Activated T-cell treated with anti-CD3 and anti-CD28 coated beads for 24 hours (primary cell): Measurements from ENCODE around the gene MTCH1.

ENCODE experiments used
- DNase-seq: peaks from one replicate; pipeline ENCODE4 v3.0.0-alpha.2; 2020; ENCODE audit warnings: low read depth

Gene MTCH1

DNA sequence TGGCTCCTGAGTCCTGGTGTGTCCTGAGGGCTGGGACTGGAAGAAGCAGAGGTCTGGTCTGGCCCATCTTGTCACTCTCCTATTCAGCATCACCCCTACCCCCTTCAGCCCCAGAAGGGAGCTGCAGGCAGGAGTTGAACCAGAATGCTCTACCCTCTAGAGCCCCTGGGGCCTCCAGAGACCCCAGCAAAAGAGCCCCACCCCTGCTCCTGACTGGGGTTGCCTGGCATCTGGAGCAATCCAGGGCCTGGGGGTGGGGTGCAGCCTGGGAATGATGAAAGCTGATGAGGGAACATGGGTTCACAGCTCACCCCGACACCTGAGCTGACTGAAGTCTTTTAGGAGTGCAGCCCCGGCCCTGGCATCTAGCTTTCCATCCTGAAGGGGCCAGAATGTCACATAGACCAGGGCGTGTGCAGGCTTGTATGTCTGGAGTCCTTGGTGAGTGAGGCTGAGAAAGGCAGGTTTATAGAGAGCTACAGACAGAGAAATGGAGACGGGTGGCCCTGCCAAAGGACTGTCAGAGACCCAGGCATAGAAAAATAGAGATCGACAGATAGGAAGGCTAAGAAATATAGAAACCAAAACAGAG, 31.7 kb upstream of the MTCH1 start:
- no peak for DNase-seq

DNA sequence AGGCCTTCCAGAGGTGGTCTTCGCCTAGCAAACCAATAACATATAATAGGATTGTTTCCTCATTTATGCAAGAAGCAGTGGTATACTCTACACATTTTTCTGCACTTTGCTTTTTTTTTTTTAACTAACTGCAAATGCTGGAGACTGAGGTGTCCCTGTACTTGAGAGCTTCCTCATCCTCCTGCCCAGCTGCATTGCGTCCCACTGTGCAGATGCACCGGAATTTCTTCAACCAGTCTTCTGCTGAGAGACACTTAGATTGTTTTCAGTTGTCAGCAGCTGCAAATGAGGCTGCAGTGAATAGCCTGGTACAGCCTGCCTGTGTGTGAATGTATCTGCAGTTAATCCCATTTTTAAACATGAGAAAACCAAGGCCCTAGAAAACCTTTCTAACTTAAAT, 31.0 kb upstream of the MTCH1 start:
- DNase-seq = no peak

DNA sequence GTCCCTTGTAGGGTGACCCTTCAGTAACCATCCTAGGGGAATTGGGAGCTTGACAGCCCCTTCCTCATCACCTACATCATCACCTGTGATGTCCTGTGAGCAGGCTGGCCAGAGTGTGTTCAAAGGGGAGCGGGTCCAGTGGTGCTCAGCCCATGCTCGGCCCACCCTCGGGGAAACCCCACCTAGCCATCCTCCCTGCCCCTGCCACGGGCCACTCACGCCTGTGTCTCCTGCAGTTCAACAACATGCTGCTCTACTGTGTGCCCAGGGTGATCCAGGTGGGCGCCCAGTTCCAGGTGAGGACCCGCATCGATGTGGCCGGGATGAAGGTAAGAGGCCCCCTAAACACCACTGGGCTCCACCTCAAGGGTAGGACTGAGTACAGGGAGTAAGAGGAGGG, 29.5 kb upstream of the MTCH1 start:
- no peak for DNase-seq

DNA sequence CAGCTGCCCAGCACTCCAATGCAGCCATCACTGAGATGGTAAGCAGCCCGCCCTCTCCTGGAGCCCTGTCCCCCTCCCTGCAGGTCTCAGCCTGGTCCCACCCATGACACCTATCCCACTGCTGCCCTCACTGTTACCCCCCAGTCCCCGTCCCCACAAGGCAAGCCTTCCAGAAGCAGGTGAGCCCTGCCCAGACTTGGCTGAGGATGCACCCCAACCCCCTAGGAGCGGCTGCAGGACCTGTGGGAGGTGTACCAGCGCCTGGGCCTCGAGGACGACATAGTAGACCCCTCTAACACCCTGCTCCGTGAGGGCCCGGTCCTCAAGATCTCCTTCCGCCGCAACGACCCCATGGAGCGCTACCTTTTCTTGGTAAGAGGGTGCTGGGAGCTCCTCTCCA, 28.7 kb upstream of the MTCH1 start:
- no peak for DNase-seq

DNA sequence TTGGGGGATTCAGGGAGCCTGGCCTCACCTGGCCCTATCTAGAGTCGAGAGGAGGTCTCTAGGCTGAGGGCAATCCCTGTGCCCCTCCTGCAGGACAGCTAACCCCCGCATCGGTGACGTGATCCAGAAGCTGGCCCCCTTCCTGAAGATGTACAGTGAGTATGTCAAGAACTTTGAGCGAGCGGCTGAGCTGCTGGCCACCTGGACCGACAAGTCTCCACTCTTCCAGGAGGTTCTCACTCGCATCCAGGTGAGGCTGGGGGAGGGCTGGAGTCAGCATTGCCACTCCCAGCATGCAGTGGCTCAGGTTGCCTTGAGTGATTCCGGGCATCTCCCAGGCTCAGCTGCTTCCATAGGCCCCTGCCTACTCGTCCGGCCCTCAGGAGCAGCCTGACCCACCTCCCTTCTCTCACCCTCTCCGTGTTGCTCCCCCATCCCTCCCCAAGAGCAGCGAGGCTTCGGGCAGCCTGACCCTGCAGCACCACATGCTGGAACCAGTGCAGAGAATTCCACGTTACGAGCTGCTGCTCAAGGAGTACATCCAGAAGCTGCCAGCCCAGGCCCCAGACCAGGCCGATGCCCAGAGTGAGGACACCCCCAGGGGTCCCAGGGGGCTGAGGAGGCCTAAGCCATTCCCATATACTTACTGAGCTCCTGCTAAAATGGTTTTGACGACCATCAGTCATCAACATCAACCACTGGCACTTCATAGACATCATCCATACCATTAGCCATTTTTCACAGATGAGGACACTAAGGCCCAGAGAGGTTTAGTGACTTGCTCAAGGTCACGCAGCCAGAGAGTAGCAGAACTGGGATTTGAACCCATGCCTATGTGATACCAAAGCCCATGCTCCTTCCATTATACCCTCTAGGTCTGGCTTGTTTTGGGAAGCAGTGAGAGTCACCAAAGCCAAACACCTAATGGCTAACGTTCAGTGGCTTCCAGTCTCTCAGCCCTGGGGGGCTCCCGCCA, 27.8 kb upstream of the MTCH1 start:
- DNase-seq = no peak

DNA sequence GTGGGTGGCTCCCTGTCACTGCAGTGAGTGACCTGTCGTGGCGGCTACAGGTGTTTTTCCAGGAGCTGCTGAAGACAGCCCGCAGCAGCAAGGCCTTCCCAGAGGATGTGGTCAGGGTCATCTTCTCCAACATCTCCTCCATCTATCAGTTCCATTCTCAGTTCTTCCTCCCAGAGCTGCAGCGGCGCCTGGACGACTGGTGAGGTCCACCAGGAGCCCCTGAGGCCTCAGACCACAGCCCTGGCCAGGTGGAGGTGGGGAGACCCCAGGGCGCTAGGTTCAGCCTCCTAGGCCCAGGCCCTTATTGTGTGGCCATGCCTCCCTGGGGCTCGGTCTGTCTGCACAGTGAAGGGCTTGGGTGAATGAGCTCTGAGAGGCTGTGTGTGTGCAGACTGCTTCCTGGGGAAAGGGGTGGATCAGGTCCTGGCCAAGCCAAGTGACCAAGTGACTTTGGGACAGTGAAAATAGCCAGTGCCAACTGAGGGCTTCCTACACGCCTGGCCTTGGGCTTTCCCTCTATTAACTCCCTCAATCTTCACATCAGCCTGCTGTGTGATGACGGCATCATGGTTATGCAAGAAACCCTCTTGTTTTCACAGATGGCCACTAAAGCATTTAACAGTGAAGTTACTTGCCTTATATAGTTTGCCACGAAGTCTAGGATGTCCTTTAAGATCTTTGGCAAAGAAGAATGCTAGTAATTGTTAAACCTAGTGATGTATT, 25.8 kb upstream of the MTCH1 start:
- DNase-seq = no peak

DNA sequence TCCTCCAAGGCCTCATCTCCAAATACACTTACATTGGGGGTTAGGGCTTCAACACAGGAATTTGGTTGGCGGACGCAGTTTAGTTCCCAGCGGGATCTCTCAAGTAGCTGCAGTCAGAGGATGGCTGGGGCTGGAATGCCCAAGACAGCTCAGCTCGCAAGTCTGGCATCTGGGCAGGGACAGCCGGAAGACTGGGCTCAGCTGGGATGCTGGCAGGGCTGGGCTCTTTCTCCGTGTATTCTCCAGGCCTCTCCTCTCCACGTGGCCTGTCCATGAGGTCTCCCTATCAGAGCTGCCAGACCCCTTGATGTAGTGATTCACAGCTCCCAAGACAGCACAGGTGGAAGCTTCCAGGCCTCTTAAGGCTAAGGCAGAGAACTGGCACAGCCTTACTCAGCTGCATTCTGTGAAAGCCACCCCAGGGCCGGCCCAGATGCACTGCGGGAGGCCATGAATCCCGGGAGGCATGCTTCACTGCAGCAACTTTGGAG, 24.5 kb upstream of the MTCH1 start:
- DNase-seq = no peak

DNA sequence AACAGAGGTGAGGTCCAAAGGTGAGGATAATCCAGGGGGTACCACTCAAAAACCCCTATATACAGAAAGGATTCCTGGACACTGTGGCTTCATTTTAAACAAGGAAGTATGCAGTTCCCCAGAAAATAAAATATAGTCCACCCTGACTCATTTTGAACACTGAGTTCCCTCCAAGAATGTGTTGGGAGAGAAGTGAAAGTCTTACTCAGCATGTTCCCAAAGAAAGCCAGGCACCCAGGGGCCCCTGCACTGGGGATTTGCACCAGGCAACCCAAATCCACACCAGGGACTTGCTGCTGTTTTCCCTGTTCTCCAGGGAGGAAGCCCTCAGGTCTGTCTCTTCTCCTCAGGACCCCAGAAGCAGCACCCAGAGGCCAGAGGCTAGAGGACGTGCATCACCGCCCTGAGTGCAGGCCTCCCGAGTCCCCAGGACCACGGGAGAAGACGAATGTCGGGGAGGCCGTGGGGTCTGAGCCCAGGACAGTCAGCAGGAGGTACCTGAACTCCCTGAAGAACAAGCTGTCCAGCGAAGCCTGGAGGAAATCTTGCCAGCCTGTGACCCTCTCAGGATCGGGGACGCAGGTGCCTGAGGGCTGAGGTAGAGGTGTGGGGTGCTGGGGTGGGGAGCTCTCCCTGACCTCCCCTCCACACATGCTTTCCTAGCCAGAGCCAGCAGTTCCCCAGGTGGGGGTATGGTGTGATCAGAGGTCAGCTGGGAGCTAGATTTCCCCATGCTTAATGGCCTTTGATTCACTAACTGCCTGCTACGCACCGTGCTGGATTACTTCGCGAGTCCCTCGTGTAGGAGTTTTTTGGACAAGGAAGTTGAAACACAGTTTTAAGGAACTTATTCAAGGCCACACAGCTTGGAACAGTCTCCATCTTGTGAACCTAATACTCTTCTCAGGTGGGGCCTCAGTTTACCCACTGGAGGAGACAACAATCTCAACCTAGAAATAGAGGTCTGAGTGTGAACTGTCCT, 22.8 kb upstream of the MTCH1 start:
- no peak for DNase-seq

DNA sequence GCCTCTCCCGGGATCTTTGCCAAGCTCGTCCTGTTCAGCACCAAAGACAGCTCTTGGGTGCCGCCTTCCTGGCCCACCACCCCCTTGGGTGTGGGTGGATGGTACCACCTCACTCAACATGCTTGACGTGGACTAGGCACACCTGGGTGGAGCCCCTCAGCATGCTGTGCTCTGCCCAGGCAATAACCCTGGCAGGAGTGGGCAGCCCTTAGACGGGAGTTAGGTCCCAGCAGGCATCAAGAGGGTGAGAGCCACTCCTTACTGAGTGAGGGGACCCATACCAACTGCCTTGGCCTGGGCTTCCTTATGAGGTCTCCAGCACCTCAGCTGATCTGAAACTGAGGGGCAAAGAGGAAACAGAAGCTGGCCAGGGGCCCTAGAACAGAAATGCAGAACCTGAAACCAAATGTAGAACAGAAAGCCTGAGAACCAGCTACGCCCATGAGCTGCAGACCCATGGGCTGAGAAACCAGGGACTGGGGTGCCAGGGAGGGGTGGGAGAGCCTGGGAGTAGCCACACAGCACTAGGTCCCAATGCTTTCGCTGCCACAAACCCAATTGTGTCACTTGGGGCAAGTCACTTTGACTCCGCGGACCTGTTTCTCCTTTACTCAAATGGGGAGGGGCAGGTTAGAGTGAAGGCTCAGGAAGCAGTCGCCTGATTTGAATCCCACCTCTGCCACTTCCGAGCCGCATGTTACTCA, 21.5 kb upstream of the MTCH1 start:
- DNase-seq = no peak

DNA sequence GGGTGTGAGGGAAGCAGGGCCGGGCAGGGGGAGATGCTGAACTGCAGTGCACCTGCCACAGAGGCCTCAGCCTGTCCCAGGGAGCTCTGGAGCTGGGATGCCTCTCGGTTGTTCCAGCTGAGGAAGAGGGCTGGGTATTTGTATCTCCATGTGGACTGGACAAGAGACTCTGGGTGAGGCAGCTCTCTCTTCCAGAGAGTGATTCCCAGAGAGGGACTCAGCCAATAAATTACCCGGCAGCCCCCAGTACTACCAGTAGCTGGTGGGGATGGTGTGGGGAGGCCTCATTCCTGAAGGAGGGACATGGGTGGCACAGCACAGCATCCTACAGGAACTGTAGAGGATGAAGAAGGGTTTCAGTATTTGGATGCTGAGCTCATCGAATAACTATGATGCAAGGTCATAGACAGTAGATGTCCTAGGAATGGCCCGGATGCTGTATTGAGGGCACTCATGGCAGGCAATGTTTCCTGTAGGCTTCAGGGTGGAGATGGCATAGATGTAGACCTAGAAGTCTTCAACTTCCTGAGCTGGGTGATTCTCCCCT, 20.9 kb upstream of the MTCH1 start:
- DNase-seq = no peak

DNA sequence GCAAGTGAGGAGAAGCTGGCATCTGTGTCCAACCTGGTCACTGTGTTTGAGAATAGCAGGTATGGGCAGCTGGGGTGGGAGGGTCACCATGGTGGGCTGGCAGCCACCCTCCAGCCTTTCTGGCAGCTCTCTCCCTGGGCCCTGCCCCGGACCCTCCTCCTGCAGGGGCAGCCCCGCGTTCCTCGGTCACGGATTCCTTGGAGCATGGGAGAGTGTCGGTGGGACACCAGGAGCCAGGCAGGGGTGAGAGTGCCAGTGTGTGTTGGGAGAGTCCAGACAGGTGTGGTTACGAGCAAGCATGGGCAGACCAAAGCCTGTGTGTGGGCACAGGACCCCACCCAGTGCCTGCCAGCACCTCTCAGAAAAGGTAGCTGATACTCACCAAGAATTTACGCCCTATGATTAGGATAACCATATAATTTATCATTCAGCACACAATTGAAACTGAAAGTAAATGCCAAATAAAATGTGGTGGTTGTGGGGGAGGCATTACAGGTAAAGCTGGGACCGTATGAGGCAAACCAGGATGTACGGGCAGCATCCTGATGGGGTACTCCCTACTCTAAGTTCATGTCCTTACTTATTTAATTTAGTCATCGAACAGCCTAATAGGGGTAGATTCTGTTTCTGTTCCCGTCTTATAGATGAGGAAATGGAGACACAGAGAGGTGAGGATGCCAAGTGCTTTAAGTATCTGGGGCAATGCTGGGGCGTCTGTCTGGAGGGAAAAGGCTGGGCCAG, 20.0 kb upstream of the MTCH1 start:
- no peak for DNase-seq

DNA sequence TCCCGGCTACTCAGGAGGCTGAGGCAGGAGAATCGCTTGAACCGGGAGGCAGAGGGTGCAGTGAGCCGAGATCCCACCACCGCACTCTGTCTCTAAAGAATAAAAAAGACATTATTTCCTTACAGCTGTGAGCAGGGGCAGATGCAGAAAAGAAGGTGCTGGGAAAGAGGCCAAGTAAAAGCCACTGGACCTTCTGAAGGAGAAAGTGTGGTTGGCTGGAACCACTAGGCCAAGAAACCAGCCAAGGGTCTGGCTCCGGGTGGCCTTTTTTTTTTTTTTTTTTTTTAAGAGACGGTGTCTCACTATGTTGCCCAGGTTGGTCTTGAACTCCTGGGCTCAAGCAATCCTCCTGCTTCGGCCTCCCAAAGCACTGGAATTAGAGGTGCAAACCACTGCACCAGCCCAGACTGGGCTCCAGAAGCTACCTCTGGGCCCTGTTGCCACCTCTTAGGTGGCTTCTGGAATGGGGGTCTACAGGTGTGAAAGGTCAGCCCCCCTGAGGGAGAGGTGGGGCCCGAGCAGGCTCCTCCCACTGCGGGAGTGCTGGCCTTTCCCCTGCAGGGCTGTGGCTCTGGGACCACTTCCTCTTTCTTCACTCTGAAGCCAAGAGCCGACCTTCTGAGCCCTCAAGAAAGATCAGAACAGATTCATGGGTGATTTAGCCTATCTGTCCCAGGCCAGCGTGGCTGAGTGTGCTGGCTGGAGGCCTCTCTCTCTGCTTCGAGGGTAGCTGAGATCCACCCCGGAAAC, 19.2 kb upstream of the MTCH1 start, which contains the start of gene FGD2:
Gene FGD2 (plus strand): TSS at position 595 of the 750 bp plus-strand sequence. CDS start 163 bp downstream, outside the sequence.
- no peak for DNase-seq

DNA sequence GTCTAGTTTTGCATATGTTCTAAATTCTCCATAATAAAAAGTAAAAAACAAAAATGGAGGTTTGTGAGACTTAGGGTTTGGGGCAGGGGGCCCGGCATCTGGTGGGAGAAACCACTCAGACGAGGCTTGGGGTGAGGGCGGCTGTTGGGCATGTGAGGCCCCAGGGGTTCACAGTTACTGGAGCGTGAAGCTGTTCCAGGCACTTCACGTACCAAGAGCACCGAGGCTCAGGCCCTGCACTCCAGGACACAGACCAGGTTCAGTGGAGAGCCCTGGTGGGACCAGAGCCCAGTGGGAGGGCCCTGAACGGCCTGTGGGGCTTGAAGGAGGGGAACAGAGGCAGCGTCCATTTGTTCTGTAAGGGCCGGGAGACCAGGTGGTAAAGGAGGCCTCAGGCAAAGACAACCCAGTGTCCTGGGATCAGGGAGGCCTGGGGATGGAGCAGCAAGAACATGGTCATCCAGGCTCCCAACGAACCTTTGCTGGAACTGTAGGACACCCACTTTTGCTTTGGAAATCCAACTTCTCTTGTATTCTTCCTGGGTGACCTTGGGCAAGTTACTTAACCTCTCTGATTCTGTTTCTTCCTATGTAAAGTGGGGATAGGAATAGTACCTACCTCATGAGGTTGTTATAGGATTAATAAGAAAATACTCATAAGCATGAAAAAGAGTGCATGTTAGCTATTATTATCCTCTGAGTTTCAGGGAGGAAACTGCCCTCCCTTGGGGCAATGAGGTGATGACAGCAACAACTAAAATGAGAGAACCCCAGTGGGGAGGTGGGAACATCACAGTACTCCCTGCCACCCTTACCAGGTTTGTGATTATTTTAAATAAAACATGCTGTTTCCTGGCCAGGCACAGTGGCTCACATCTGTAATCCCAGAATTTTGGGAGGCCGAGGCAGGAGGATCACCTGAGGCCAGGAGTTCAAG, 18.3 kb upstream of the MTCH1 start:
- DNase-seq = no peak

DNA sequence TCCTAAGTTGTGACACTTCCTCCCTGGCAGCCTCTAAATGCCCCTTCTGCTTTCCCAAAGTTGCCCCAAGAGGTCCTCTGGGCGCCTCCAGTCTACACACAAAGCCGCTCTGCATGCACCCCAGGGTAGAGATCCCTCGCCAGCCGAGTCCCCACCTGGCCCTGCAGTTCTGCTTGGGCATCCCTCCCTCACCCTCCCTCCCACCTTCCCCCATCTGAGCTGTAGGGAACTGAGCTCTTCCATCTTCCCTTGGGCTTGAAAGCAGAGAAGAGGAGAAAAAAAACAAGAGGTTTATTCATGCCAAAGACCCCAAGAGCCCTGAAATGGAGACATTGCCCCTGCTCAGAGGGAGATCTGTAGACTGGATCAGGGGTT, 13.7 kb upstream of the MTCH1 start:
- DNase-seq = no peak

DNA sequence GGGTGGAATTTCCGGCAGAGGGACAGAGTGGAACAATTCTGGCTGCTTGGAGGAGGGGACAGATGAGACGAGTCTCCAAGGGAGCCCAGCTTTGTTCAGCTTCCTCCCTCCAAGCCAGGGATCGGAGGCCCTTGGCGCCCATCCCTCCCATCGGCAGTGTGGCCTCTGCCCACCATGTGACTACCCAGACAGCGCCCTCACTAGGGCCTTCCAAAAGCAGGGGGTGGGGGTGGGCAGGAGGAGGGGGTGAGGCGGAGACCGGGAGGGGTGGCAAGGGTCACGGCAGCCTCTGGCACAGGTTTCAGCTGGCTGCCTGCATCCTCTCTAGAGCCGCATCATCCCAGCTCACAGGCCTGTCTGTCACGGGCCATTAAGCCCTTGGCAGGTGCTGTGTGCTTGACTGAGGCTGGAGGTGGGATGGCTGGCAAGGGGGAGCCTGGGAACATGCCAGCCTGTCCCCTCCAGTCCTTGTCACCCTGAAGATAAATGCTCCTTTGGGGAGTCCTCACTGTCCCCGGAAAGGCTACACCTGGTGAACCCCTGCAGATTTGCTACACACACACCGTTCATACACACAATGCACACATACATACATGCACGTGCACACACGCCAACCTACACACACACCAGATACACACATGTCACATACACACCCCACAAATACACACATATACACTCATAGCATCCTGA, 13.2 kb upstream of the MTCH1 start:
- no peak for DNase-seq

DNA sequence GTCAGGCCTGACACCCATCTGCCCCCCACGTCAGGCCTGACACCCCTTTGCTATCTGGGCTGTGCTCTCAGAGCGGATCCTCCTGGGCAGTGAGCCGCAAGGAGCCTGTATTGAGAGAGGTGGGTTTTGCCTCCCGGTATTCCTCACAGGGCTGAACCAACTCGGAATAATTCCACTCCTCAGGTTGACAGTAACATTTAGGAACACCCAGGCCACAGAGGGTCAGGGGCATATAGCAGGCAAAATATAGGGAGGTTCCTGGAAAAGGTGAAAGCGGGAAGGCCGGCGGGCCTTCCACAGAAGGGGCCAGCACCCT, 12.7 kb upstream of the MTCH1 start:
- no peak for DNase-seq
